ENCODE results near the gene ZNF512. TPM values are rescaled to one million over a fixed set of nuclear protein-coding genes. Genes with fewer than 3 reads are reported as not detected.
"Not testable (repeated sequence)": the region's sequence is repeated elsewhere in the genome, so short reads cannot be mapped to it uniquely, and the experiment has no call there.

The ZNF512 gene
- total RNA-seq, 1 experiment from 2014 or later: 37.6 TPM

GRCh38 chr2:27573452-27573851 lies 9.4 kb upstream of the ZNF512 start:
- in situ Hi-C loops (cut with HindIII; ENCODE audit: low pct_unique_long_range_greater_than_20kb, low sequenced_read_pairs): no loop called here
- DNase-seq (ENCODE audit: low read depth): no peak

- in situ Hi-C loops (cut with HindIII; ENCODE audit: low pct_unique_long_range_greater_than_20kb, low sequenced_read_pairs): no loop called here
- DNase-seq (ENCODE audit: low read depth): no peak
These were observed 1.3 kb upstream of the ZNF512 start for GRCh38 chr2:27581417-27582128.

DNA sequence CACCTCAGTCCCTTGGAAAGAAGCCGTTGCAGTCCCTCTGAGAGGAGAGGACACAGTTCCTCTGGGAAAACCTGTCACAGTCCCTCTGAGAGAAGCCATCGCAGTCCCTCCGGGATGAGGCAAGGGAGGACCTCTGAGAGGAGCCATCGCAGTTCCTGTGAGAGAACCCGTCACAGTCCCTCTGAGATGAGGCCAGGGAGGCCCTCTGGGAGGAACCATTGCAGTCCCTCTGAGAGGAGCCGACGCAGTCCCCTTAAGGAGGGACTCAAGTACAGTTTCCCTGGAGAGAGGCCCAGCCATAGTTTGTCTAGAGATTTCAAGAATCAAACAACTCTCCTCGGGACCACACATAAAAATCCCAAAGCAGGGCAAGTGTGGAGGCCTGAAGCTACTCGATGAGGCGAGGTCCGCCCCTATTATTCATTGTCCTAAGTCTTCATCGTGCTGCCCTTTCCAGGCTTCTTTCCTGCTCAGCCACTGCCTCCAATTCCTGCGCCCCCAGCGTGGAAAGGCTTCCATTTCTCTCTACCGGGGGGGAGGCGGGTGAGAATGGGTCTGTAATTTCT lies 630 bp upstream of the ZNF512 start:
- in situ Hi-C loops (cut with HindIII; ENCODE audit: low pct_unique_long_range_greater_than_20kb, low sequenced_read_pairs): no loop called here
- DNase-seq (ENCODE audit: low read depth): no peak

DNA sequence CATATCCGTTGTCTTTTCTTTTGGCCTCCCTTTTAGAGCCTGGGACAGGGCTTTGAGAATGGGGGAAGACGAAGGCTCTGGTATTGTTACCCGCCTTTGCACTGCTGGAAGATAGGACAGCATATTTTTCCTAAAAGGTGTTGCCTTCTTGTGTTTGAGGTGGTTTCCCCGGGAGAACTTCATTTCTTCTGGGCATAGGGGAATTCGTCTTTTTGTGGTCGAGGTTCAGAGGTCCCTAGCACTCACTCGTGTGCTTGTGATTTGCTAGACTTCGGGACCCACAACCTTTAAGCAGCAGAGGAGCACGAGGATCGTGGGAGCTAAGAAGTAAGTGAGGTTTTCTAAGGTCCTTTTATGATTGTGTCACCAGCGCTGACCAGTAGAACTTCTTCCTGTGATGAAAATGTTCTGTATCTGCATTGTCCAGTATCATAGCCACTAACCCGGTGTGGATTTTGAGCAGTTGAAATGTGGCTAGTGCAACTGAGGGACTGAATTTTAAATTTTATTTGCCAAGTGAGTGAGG lies 611 bp downstream of the ZNF512 start:
- no peak for DNase-seq (ENCODE audit: low read depth)
- in situ Hi-C loops (cut with HindIII; ENCODE audit: low pct_unique_long_range_greater_than_20kb, low sequenced_read_pairs): no loop called here

- in situ Hi-C loops (cut with HindIII; ENCODE audit: low pct_unique_long_range_greater_than_20kb, low sequenced_read_pairs): no loop called here
- no peak for DNase-seq (ENCODE audit: low read depth)
These were observed 1.8 kb downstream of the ZNF512 start for GRCh38 chr2:27584597-27584996.

DNA sequence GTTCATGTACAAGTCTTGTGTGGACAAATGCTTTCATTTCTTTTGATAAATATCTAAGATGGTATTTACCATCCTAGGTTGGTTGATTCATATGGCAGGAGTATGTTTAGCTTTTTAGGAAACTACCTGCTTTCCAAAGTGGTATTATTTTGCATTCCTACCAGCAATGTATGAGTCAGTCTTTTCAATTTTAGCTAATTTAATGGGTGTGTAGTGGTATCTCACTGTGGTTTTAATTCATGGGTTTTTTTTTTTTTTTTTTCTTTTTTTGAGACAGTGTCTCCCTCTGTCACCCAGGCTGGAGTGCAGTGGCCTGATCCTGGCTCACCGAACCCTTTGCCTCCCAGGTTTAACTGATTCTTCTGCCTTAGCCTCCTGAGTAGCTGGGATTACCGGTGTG lies 4.2 kb downstream of the ZNF512 start:
- in situ Hi-C loops (cut with HindIII; ENCODE audit: low pct_unique_long_range_greater_than_20kb, low sequenced_read_pairs): loop anchor here (5.0 kb wide), 1 partner anchor 35 kb away; no protein-coding TSS in a partner anchor
- DNase-seq (ENCODE audit: low read depth): no peak

GRCh38 chr2:27588308-27588707 lies 5.5 kb downstream of the ZNF512 start:
- DNase-seq (ENCODE audit: low read depth): no peak
- in situ Hi-C loops (cut with HindIII; ENCODE audit: low pct_unique_long_range_greater_than_20kb, low sequenced_read_pairs): loop anchor here (5.0 kb wide), 1 partner anchor 34 kb away; no protein-coding TSS in a partner anchor

DNA sequence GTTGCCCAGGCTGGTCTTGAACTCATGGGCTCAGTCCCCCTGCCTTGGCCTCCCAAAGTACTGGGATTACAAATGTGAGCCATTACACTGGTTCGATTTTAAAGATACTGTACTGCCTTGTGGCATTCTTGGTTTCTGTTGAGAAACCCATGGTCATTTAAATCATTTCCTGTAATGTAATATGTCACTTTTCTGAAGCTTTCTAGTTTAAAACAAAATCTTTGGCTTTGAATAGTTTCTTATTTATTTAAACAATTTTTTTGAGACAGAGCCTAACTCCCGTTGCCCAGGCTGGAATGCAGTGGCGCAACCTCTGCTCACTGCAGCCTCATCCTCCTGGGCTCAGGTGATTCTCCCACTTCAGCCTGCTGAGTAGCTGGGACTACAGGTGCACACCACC lies 8.9 kb downstream of the ZNF512 start:
- in situ Hi-C loops (cut with HindIII; ENCODE audit: low pct_unique_long_range_greater_than_20kb, low sequenced_read_pairs): no loop called here
- DNase-seq (ENCODE audit: low read depth): no peak

- in situ Hi-C loops (cut with HindIII; ENCODE audit: low pct_unique_long_range_greater_than_20kb, low sequenced_read_pairs): no loop called here
- no peak for DNase-seq (ENCODE audit: low read depth)
These were observed 10.4 kb downstream of the ZNF512 start for GRCh38 chr2:27593240-27593639.

GRCh38 chr2:27594020-27594703 lies 11.3 kb downstream of the ZNF512 start:
- DNase-seq (ENCODE audit: low read depth); in situ Hi-C loops (cut with HindIII; ENCODE audit: low pct_unique_long_range_greater_than_20kb, low sequenced_read_pairs): not testable (repeated sequence)

DNA sequence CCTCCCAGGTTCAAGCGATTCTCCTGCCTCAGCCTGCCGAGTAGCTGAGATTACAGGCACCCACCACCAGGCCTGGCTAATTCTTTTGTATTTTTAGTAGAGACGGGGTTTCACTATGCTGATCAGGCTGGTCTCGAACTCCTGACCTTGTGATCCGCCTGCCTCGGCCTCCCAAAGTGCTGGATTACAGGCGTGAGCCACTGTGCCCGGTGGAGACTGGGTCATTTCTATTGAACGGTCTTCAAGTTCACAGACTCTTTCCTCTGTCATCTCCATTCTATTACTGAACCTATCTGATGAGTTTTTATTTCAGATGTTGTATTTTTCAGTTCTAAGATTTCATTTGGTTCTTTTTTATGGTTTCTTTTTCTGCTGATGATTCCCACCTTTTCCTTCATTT lies 12.6 kb downstream of the ZNF512 start:
- DNase-seq (ENCODE audit: low read depth); in situ Hi-C loops (cut with HindIII; ENCODE audit: low pct_unique_long_range_greater_than_20kb, low sequenced_read_pairs): not testable (repeated sequence)

- in situ Hi-C loops (cut with HindIII; ENCODE audit: low pct_unique_long_range_greater_than_20kb, low sequenced_read_pairs): no loop called here
- DNase-seq (ENCODE audit: low read depth): no peak
These were observed 13.8 kb downstream of the ZNF512 start for GRCh38 chr2:27596627-27597026.

DNA sequence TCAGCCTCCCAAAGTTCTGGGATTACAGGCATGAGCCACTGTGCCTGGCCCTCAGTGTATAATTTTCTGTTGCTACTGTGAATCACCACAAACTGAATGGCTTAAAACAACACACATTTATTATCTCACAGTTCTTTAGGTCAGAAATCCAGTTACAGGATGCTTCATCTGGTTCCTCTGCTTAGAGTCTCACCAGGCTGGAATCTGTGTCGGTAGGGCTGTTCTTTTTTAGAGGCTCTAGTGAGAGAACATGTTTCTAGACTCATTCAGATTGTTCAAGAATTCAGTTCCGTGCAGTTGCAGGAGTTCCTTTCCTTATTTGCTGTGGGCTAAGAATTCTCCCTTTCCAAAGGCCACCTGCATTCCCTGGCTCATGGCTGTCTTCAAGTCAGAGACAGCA lies 23.8 kb downstream of the ZNF512 start:
- no peak for DNase-seq (ENCODE audit: low read depth)
- in situ Hi-C loops (cut with HindIII; ENCODE audit: low pct_unique_long_range_greater_than_20kb, low sequenced_read_pairs): no loop called here

- no peak for DNase-seq (ENCODE audit: low read depth)
- in situ Hi-C loops (cut with HindIII; ENCODE audit: low pct_unique_long_range_greater_than_20kb, low sequenced_read_pairs): no loop called here
These were observed 31.1 kb downstream of the ZNF512 start for GRCh38 chr2:27613985-27614384.

GRCh38 chr2:27615316-27615715 lies 32.5 kb downstream of the ZNF512 start:
- DNase-seq (ENCODE audit: low read depth): no peak
- in situ Hi-C loops (cut with HindIII; ENCODE audit: low pct_unique_long_range_greater_than_20kb, low sequenced_read_pairs): no loop called here

DNA sequence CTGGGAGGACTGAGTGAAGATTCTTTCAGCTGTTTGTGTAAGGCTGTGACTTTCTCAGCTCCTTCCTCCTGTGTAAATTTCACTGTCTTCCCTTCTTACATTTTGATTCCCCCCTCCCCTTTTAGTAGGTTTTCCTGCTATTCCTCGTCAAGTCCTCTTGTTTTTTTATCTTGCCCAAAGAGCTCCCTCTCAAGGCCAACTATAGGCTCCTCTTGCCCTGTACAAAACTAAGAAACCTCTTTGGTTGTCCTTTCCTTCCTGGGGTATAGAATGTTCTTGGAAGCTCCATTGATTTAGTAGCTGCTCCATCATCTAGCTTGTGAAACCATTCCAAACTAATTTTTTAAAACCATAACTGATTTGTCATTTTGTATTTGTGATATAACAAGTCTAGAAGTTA lies 38.7 kb downstream of the ZNF512 start:
- DNase-seq (ENCODE audit: low read depth): no peak
- in situ Hi-C loops (cut with HindIII; ENCODE audit: low pct_unique_long_range_greater_than_20kb, low sequenced_read_pairs): loop anchor here (5.0 kb wide), 1 partner anchor 34 kb away; no protein-coding TSS in a partner anchor

DNA sequence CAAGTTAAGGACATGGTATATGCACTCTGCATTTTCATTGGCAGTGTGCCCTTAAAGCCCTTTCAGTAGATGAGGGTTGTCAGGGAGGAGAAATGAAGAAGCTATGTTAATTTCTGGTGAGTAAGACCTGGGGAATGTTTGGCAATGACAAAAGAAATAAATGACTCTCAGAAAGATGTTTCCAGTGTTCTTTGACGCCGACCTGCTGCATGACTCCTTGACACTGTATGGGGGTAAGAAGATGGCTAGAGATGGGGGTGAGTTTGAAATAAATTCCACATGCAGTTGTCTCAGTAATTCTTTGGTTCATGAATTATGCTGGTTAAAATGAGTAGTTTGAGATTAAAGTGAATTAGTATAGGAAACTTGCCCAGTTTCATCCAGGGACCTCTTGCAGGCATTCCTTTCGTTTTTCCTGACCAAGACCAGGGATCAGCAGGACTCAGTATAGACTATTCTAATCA lies 40.1 kb downstream of the ZNF512 start:
- in situ Hi-C loops (cut with HindIII; ENCODE audit: low pct_unique_long_range_greater_than_20kb, low sequenced_read_pairs): loop anchor here (5.0 kb wide), 1 partner anchor 36 kb away; no protein-coding TSS in a partner anchor
- peak; percentile 90 for DNase-seq (ENCODE audit: low read depth)

- DNase-seq (ENCODE audit: low read depth): no peak
- in situ Hi-C loops (cut with HindIII; ENCODE audit: low pct_unique_long_range_greater_than_20kb, low sequenced_read_pairs): loop anchor here (5.0 kb wide), 1 partner anchor 38 kb away; no protein-coding TSS in a partner anchor
These were observed 42.1 kb downstream of the ZNF512 start for GRCh38 chr2:27624943-27625342.

DNA sequence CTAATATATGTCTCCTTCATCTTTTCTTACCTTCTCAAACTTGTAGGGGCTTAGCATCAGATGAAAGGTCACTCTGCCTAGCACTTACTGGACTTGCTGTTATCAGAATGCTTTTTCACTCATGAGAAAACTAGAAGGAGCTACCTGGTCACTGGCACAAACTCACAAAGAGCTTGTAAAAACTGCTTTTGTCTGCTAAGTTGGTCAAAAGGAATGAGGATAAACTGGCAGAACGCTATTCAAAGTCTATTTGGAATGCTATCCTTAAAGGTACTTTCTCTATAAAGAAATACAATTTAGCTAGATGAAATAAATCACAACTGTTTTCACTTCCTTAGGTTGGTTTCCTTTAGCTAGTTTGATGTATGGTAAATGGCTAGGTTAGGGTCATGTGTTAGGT lies 43.5 kb downstream of the ZNF512 start:
- in situ Hi-C loops (cut with HindIII; ENCODE audit: low pct_unique_long_range_greater_than_20kb, low sequenced_read_pairs); DNase-seq (ENCODE audit: low read depth): not testable (repeated sequence)

Data from Caki2 (cell line).